ENCODE measurements around the gene SLC9A9. TPM values are rescaled to one million over a fixed set of nuclear protein-coding genes. Genes with fewer than 3 reads are reported as not detected.

The SLC9A9 gene
- total RNA-seq, 1 donor from 2014 or later, result 9.3 TPM

- no peak for DNase-seq (ENCODE audit: missing footprints)
- no peak for ATAC-seq
- intact Hi-C loops (cut with DNase I), result no loop called here
Measured at GRCh38 chr3:143672396-143673165, 175.7 kb downstream of the SLC9A9 start.

- ATAC-seq, result no peak
- intact Hi-C loops (cut with DNase I), result no loop called here
Measured at GRCh38 chr3:143671626-143672025, 176.6 kb downstream of the SLC9A9 start.

GRCh38 chr3:143668924-143669790 lies 179.1 kb downstream of the SLC9A9 start:
- DNase-seq (ENCODE audit: missing footprints) (no peak), ATAC-seq (peak; percentile 28)
- intact Hi-C loops (cut with DNase I), result no loop called here

More at GRCh38 chr3:143671626-143672025, 176.6 kb downstream of the SLC9A9 start:
- no peak for DNase-seq (ENCODE audit: missing footprints)

GRCh38 chr3:143668385-143668784 lies 179.9 kb downstream of the SLC9A9 start:
- DNase-seq (ENCODE audit: missing footprints) (no peak), ATAC-seq (no peak)
- intact Hi-C loops (cut with DNase I), result no loop called here

GRCh38 chr3:143661677-143662076 lies 186.6 kb downstream of the SLC9A9 start:
- no peak for ATAC-seq
- DNase-seq (ENCODE audit: missing footprints), result no peak
- intact Hi-C loops (cut with DNase I), result no loop called here

- no peak for ATAC-seq
- intact Hi-C loops (cut with DNase I), result no loop called here
Measured at GRCh38 chr3:143658861-143659260, 189.4 kb downstream of the SLC9A9 start.

GRCh38 chr3:143658116-143658515 lies 190.2 kb downstream of the SLC9A9 start:
- ATAC-seq (no peak), DNase-seq (ENCODE audit: missing footprints) (no peak)
- intact Hi-C loops (cut with DNase I), result no loop called here

More at GRCh38 chr3:143658861-143659260, 189.4 kb downstream of the SLC9A9 start:
- no peak for DNase-seq (ENCODE audit: missing footprints)

- intact Hi-C loops (cut with DNase I), result no loop called here
- no peak for ATAC-seq
- no peak for DNase-seq (ENCODE audit: missing footprints)
Measured at GRCh38 chr3:143657391-143657790, 190.9 kb downstream of the SLC9A9 start.

GRCh38 chr3:143654906-143655305 lies 193.4 kb downstream of the SLC9A9 start:
- DNase-seq (ENCODE audit: missing footprints) (no peak), ATAC-seq (no peak)
- intact Hi-C loops (cut with DNase I), result no loop called here

- intact Hi-C loops (cut with DNase I), result no loop called here
- DNase-seq (ENCODE audit: missing footprints) (no peak), ATAC-seq (no peak)
Measured at GRCh38 chr3:143653935-143654334, 194.3 kb downstream of the SLC9A9 start.

GRCh38 chr3:143653493-143653892 lies 194.8 kb downstream of the SLC9A9 start:
- intact Hi-C loops (cut with DNase I), result no loop called here
- ATAC-seq (no peak), DNase-seq (ENCODE audit: missing footprints) (no peak)

GRCh38 chr3:143652118-143652517 lies 196.2 kb downstream of the SLC9A9 start:
- ATAC-seq, result no peak

GRCh38 chr3:143650827-143651226 lies 197.4 kb downstream of the SLC9A9 start:
- intact Hi-C loops (cut with DNase I), result no loop called here

More at GRCh38 chr3:143652118-143652517, 196.2 kb downstream of the SLC9A9 start:
- no peak for DNase-seq (ENCODE audit: missing footprints)
- intact Hi-C loops (cut with DNase I), result no loop called here

GRCh38 chr3:143650120-143650519 lies 198.1 kb downstream of the SLC9A9 start:
- ATAC-seq (no peak), DNase-seq (ENCODE audit: missing footprints) (no peak)
- intact Hi-C loops (cut with DNase I), result no loop called here

More at GRCh38 chr3:143650827-143651226, 197.4 kb downstream of the SLC9A9 start:
- ATAC-seq (no peak), DNase-seq (ENCODE audit: missing footprints) (no peak)

- intact Hi-C loops (cut with DNase I), result loop anchor here (10.0 kb wide), 1 partner anchor 524 kb away; no protein-coding TSS in a partner anchor
- ATAC-seq (no peak), DNase-seq (ENCODE audit: missing footprints) (no peak)
Measured at GRCh38 chr3:143648708-143649107, 199.6 kb downstream of the SLC9A9 start.

- intact Hi-C loops (cut with DNase I), result loop anchor here (10.0 kb wide), 1 partner anchor 523 kb away; no protein-coding TSS in a partner anchor
- no peak for ATAC-seq
- DNase-seq (ENCODE audit: missing footprints), result no peak
Measured at GRCh38 chr3:143648218-143648617, 200.1 kb downstream of the SLC9A9 start.

- ATAC-seq (no peak), DNase-seq (ENCODE audit: missing footprints) (no peak)
- intact Hi-C loops (cut with DNase I), result loop anchor here (10.0 kb wide), 1 partner anchor 520 kb away; no protein-coding TSS in a partner anchor
Measured at GRCh38 chr3:143644370-143645089, 203.7 kb downstream of the SLC9A9 start.

GRCh38 chr3:143643905-143644304 lies 204.4 kb downstream of the SLC9A9 start:
- intact Hi-C loops (cut with DNase I), result loop anchor here (10.0 kb wide), 1 partner anchor 519 kb away; no protein-coding TSS in a partner anchor
- ATAC-seq (no peak), DNase-seq (ENCODE audit: missing footprints) (no peak)

GRCh38 chr3:143640774-143641173 lies 207.5 kb downstream of the SLC9A9 start:
- intact Hi-C loops (cut with DNase I), result loop anchor here (10.0 kb wide), 1 partner anchor 516 kb away; no protein-coding TSS in a partner anchor
- ATAC-seq (no peak), DNase-seq (ENCODE audit: missing footprints) (no peak)
